ENCODE measurements around the gene ADAMTS2. TPM values are rescaled to one million over a fixed set of nuclear protein-coding genes. Genes with fewer than 3 reads are reported as not detected.

Gene ADAMTS2
- total and polyA plus RNA-seq, 2 of the 8 experiments (the other 6 are each of a cell fraction or from before 2014, with no cell fraction given): 6.6 to 7.3 TPM

- Histone ChIP-seq H3K23ac (ENCODE audit: insufficient read length) (no peak overlapping the region), H4K20me1 (replicated peaks in 1 of 2; ENCODE audit: control insufficient read depth in 1 of 2, insufficient read depth in 2 of 2, low read length in 2 of 2) (no peaks in the 10 kb centered on the region), H3K4me2 (ENCODE audit: insufficient read depth in 1 of 2, low read depth in 2 of 2, low read length in 2 of 2) (no peak overlapping the region), H3K9me3 (ENCODE audit: insufficient read depth in 2 of 2, low read depth in 1 of 2, low read length in 1 of 2) (peaks cover 35 to 87% of the 10 kb centered on the region in 2 experiments), H3K18ac (ENCODE audit: extremely low read depth, low read length) (no peak overlapping the region), H2BK5ac (ENCODE audit: low read depth, low read length) (no peak overlapping the region), H2BK120ac (replicated peaks; ENCODE audit: low read depth, low read length) (no peak overlapping the region), H3K14ac (ENCODE audit: insufficient read length) (no peak overlapping the region), H2AK5ac (ENCODE audit: low read depth, low read length) (no peak overlapping the region), H3K36me3 (ENCODE audit: control insufficient read depth in 2 of 4, insufficient read depth in 4 of 4, low read length in 3 of 4) (0 out of 8 replicates have a peak, but pooled peaks cover 0 to 2% (median 0%) of the 10 kb centered on the region in 4 experiments), H3K9ac (replicated peaks in 1 of 4; ENCODE audit: extremely low read depth in 1 of 4, low read depth in 3 of 4, low read length in 3 of 4) (no peak overlapping the region), H3K23me2 (ENCODE audit: low read depth, low read length) (no peaks in the 10 kb centered on the region), H3K79me2 (ENCODE audit: control insufficient read depth in 1 of 2, insufficient read depth in 2 of 2, low read length in 2 of 2) (no peaks in the 10 kb centered on the region), H4K8ac (ENCODE audit: extremely low read depth, insufficient read depth, low read length) (no peak overlapping the region), H3K4me3 (ENCODE audit: extremely low read depth in 1 of 4, insufficient read depth in 2 of 4, low read depth in 3 of 4, low read length in 4 of 4) (no peak overlapping the region), H3K4me1 (replicated peaks in 1 of 4; ENCODE audit: control insufficient read depth in 3 of 4, insufficient read depth in 4 of 4, low read length in 3 of 4) (no peaks in the 10 kb centered on the region), H3K79me1 (ENCODE audit: low read depth, low read length) (no peaks in the 10 kb centered on the region), H3K27me3 (replicated peaks in 1 of 4; ENCODE audit: control insufficient read depth in 3 of 4, extremely low read depth in 1 of 4, insufficient read depth in 3 of 4, low read length in 3 of 4) (no peaks in the 10 kb centered on the region), H3K27ac (ENCODE audit: low read depth, low read length) (no peak overlapping the region), H4K5ac (ENCODE audit: insufficient read length, low read depth, low read length) (no peak overlapping the region), H2BK12ac (ENCODE audit: low read depth, low read length) (no peak overlapping the region), H2AFZ (ENCODE audit: low read length) (no peak overlapping the region), H2BK15ac (ENCODE audit: low read length) (no peak overlapping the region), H4K91ac (replicated peaks; ENCODE audit: insufficient read length, low read length) (no peak overlapping the region), H3K4ac (replicated peaks; ENCODE audit: insufficient read length, low read depth, low read length) (no peak overlapping the region), H2BK20ac (ENCODE audit: low read length) (no peak overlapping the region), H3K56ac (replicated peaks; ENCODE audit: insufficient read length, low read depth, low read length) (no peak overlapping the region)
- DNase-seq (ENCODE audit: low read depth in 1 of 2, low spot score in 2 of 2) (no peak), FAIRE-seq (no peak)
- ChIA-PET POLR2A (ENCODE audit: partially characterized antibody) (interaction anchor here (0.5 kb wide), 1 partner anchor 198 kb away, joined by 3 read pairs; no protein-coding TSS in a partner anchor), CTCF (ENCODE audit: partially characterized antibody) (interaction anchor here (1.0 kb wide), 1 partner anchor 10 kb away, joined by 3 read pairs; no protein-coding TSS in a partner anchor)
- WGBS, 2 experiments (ENCODE audit: extremely low coverage in 1 of 2, insufficient coverage in 1 of 2, insufficient read length in 1 of 2, insufficient replicate concordance in 2 of 2, low coverage in 1 of 2, low lambda C conversion rate in 2 of 2, missing lambda C conversion rate in 1 of 2): 92% methylated on average over 17 of the region's 25 CpGs; no CpG with 5 or more reads in 1 of the 2 experiments
- TF ChIP-seq SUZ12 (IDR thresholded peaks at IDR 0.05; ENCODE audit: low read length) (no peak), TCF12 (IDR thresholded peaks at IDR 0.05; ENCODE audit: low read depth, low read length) (no peak), NANOG (IDR thresholded peaks at IDR 0.05; ENCODE audit: insufficient read depth, low read depth, low read length, poor library complexity, severe bottlenecking) (no peak), MAX (IDR thresholded peaks at IDR 0.05) (no peak), RNF2 (IDR thresholded peaks at IDR 0.05; ENCODE audit: borderline replicate concordance, low read depth, low read length, missing control alignments, poor library complexity, severe bottlenecking) (no peak), FOSL1 (IDR thresholded peaks at IDR 0.05; ENCODE audit: insufficient read depth, low read depth, low read length) (no peak), SIRT6 (IDR thresholded peaks at IDR 0.05; ENCODE audit: low read length) (no peak), KDM5A (IDR thresholded peaks at IDR 0.05; ENCODE audit: low read length) (no peak), KDM4A (IDR thresholded peaks at IDR 0.05; ENCODE audit: low read depth, low read length, severe bottlenecking) (no peak), TEAD4 (IDR thresholded peaks at IDR 0.05; ENCODE audit: low read depth, low read length) (no peak), JUND (IDR thresholded peaks at IDR 0.05; ENCODE audit: low read length) (no peak), POLR2AphosphoS5 (IDR thresholded peaks at IDR 0.05; ENCODE audit: low read depth, low read length) (no peak)
Observed at GRCh38 chr5:179121667-179122111, 223.6 kb downstream of the ADAMTS2 start.
